Activated naive CD4-positive, alpha-beta T cell treated with anti-CD3 and anti-CD28 coated beads, Interleukin-2, amount 10 ng/mL, durations not matched to agents 7 days and 5 days (primary cell): ENCODE data around the gene ANKRD13C.
"Not testable (repeated sequence)": the region's sequence is repeated elsewhere in the genome, so short reads cannot be mapped to it uniquely, and the experiment has no call there.

Experiments used
- CTCF ChIA-PET: fragments of 350-600 bp; sonication (Branson Sonifier 250); formaldehyde crosslinking; loops from one replicate; lab custom pipeline; 2021; ENCODE audit warnings: antibody characterized with exemption; lab: Charles Lee
- DNase-seq: peaks from one replicate; pipeline ENCODE4 v3.0.0-alpha.2; 2020
- H3K27ac Mint-ChIP-seq: one replicate; pipeline ENCODE4 v1.8.0; 2021; ENCODE audit warnings: mild to moderate bottlenecking, moderate library complexity, mixed read lengths
- H3K27me3 Mint-ChIP-seq: one replicate; pipeline ENCODE4 v1.8.0; 2021; ENCODE audit warnings: mild to moderate bottlenecking, mixed read lengths
- H3K36me3 Mint-ChIP-seq: one replicate; pipeline ENCODE4 v1.8.0; 2021; ENCODE audit warnings: mixed read lengths
- H3K4me1 Mint-ChIP-seq: one replicate; pipeline ENCODE4 v1.8.0; 2021; ENCODE audit warnings: mixed read lengths
- H3K4me3 Mint-ChIP-seq: one replicate; pipeline ENCODE4 v1.8.0; 2021; ENCODE audit warnings: mild to moderate bottlenecking, moderate library complexity, mixed read lengths
- H3K9me3 Mint-ChIP-seq: one replicate; pipeline ENCODE4 v1.8.0; 2021; ENCODE audit warnings: mixed read lengths

The ANKRD13C gene

GRCh38 chr1:70348399-70349165, 5.9 kb downstream of the ANKRD13C start:
- H3K4me3 Mint-ChIP-seq: no peak overlapping the region
- no peak for DNase-seq
- no peaks in the 10 kb centered on the region for H3K9me3 Mint-ChIP-seq
- H3K4me1 Mint-ChIP-seq: peaks cover 48% of the 10 kb centered on the region
- peaks cover 23% of the 10 kb centered on the region for H3K36me3 Mint-ChIP-seq
- H3K27me3 Mint-ChIP-seq: no peaks in the 10 kb centered on the region
- no peak overlapping the region for H3K27ac Mint-ChIP-seq
- CTCF ChIA-PET: no interaction called here

- H3K27me3 Mint-ChIP-seq, H3K9me3 Mint-ChIP-seq, H3K4me1 Mint-ChIP-seq, CTCF ChIA-PET, H3K4me3 Mint-ChIP-seq, H3K27ac Mint-ChIP-seq, DNase-seq: not testable (repeated sequence)
- peaks cover 15% of the 10 kb centered on the region for H3K36me3 Mint-ChIP-seq
Observed at GRCh38 chr1:70339644-70340043, 14.9 kb downstream of the ANKRD13C start.

- Mint-ChIP-seq H3K4me3 (no peak overlapping the region), H3K36me3 (peaks cover 11% of the 10 kb centered on the region), H3K9me3 (no peaks in the 10 kb centered on the region), H3K27ac (no peak overlapping the region), H3K27me3 (no peaks in the 10 kb centered on the region), H3K4me1 (no peaks in the 10 kb centered on the region)
- CTCF ChIA-PET: no interaction called here
- no peak for DNase-seq
Observed at GRCh38 chr1:70336050-70336449, 18.5 kb downstream of the ANKRD13C start.

- no peaks in the 10 kb centered on the region for H3K4me1 Mint-ChIP-seq
- no peak for DNase-seq
- peaks cover 14% of the 10 kb centered on the region for H3K36me3 Mint-ChIP-seq
- H3K4me3 Mint-ChIP-seq: no peak overlapping the region
- no peak overlapping the region for H3K27ac Mint-ChIP-seq
- no peaks in the 10 kb centered on the region for H3K9me3 Mint-ChIP-seq
- H3K27me3 Mint-ChIP-seq: no peaks in the 10 kb centered on the region
- CTCF ChIA-PET: no interaction called here
Observed at GRCh38 chr1:70334436-70334835, 20.1 kb downstream of the ANKRD13C start.

- CTCF ChIA-PET: interaction anchor here (0.8 kb wide), 1 partner anchor 173 kb away, joined by 3 read pairs; no protein-coding TSS in a partner anchor
- peaks cover 9% of the 10 kb centered on the region for H3K36me3 Mint-ChIP-seq
- H3K27me3 Mint-ChIP-seq: no peaks in the 10 kb centered on the region
- H3K9me3 Mint-ChIP-seq: no peaks in the 10 kb centered on the region
- DNase-seq: no peak
- H3K4me1 Mint-ChIP-seq: no peaks in the 10 kb centered on the region
- no peak overlapping the region for H3K27ac Mint-ChIP-seq
- H3K4me3 Mint-ChIP-seq: no peak overlapping the region
Observed at GRCh38 chr1:70333245-70333644, 21.3 kb downstream of the ANKRD13C start.

- CTCF ChIA-PET: no interaction called here
- Mint-ChIP-seq H3K36me3 (peaks cover 7% of the 10 kb centered on the region), H3K27ac (peak overlapping the region; percentile 11), H3K9me3 (no peaks in the 10 kb centered on the region), H3K4me3 (no peak overlapping the region), H3K27me3 (no peaks in the 10 kb centered on the region), H3K4me1 (no peaks in the 10 kb centered on the region)
- no peak for DNase-seq
Observed at GRCh38 chr1:70331962-70332361, 22.6 kb downstream of the ANKRD13C start.

- Mint-ChIP-seq H3K27ac (no peak overlapping the region), H3K36me3 (peaks cover 13% of the 10 kb centered on the region), H3K4me1 (no peaks in the 10 kb centered on the region), H3K27me3 (no peaks in the 10 kb centered on the region), H3K4me3 (no peak overlapping the region), H3K9me3 (no peaks in the 10 kb centered on the region)
- no peak for DNase-seq
- CTCF ChIA-PET: no interaction called here
Observed at GRCh38 chr1:70327306-70328076, 27.0 kb downstream of the ANKRD13C start.

GRCh38 chr1:70324683-70325082, 29.8 kb downstream of the ANKRD13C start:
- Mint-ChIP-seq H3K4me3 (no peak overlapping the region), H3K9me3 (no peaks in the 10 kb centered on the region), H3K27me3 (no peaks in the 10 kb centered on the region), H3K4me1 (no peaks in the 10 kb centered on the region), H3K36me3 (peaks cover 15% of the 10 kb centered on the region), H3K27ac (no peak overlapping the region)
- CTCF ChIA-PET: no interaction called here
- DNase-seq: no peak

- no peaks in the 10 kb centered on the region for H3K9me3 Mint-ChIP-seq
- no peak overlapping the region for H3K4me3 Mint-ChIP-seq
- no peaks in the 10 kb centered on the region for H3K4me1 Mint-ChIP-seq
- no peak for DNase-seq
- no peaks in the 10 kb centered on the region for H3K27me3 Mint-ChIP-seq
- H3K36me3 Mint-ChIP-seq: peaks cover 21% of the 10 kb centered on the region
- H3K27ac Mint-ChIP-seq: no peak overlapping the region
- CTCF ChIA-PET: no interaction called here
Observed at GRCh38 chr1:70319750-70320149, 34.8 kb downstream of the ANKRD13C start.

- no peak overlapping the region for H3K27ac Mint-ChIP-seq
- no peak for DNase-seq
- H3K27me3 Mint-ChIP-seq: no peaks in the 10 kb centered on the region
- CTCF ChIA-PET: no interaction called here
- peaks cover 15% of the 10 kb centered on the region for H3K36me3 Mint-ChIP-seq
- no peak overlapping the region for H3K4me3 Mint-ChIP-seq
- H3K4me1 Mint-ChIP-seq: no peaks in the 10 kb centered on the region
- H3K9me3 Mint-ChIP-seq: no peaks in the 10 kb centered on the region
Observed at GRCh38 chr1:70318191-70318590, 36.3 kb downstream of the ANKRD13C start.

GRCh38 chr1:70317087-70317486, 37.4 kb downstream of the ANKRD13C start:
- H3K9me3 Mint-ChIP-seq: no peaks in the 10 kb centered on the region
- H3K36me3 Mint-ChIP-seq: peaks cover 14% of the 10 kb centered on the region
- CTCF ChIA-PET: no interaction called here
- no peak overlapping the region for H3K4me3 Mint-ChIP-seq
- no peaks in the 10 kb centered on the region for H3K4me1 Mint-ChIP-seq
- H3K27me3 Mint-ChIP-seq: no peaks in the 10 kb centered on the region
- no peak overlapping the region for H3K27ac Mint-ChIP-seq
- DNase-seq: no peak

GRCh38 chr1:70315782-70316181, 38.7 kb downstream of the ANKRD13C start:
- no peak overlapping the region for H3K27ac Mint-ChIP-seq
- peaks cover 11% of the 10 kb centered on the region for H3K36me3 Mint-ChIP-seq
- CTCF ChIA-PET: no interaction called here
- no peaks in the 10 kb centered on the region for H3K4me1 Mint-ChIP-seq
- H3K9me3 Mint-ChIP-seq: no peaks in the 10 kb centered on the region
- H3K27me3 Mint-ChIP-seq: no peaks in the 10 kb centered on the region
- DNase-seq: no peak
- no peak overlapping the region for H3K4me3 Mint-ChIP-seq

- peaks cover 9% of the 10 kb centered on the region for H3K36me3 Mint-ChIP-seq
Observed at GRCh38 chr1:70314706-70315304, 39.7 kb downstream of the ANKRD13C start.

GRCh38 chr1:70311369-70311768, 43.2 kb downstream of the ANKRD13C start:
- no peak overlapping the region for H3K4me3 Mint-ChIP-seq
- H3K27me3 Mint-ChIP-seq: no peaks in the 10 kb centered on the region
- CTCF ChIA-PET: no interaction called here
- H3K9me3 Mint-ChIP-seq: no peaks in the 10 kb centered on the region
- no peak overlapping the region for H3K27ac Mint-ChIP-seq
- H3K36me3 Mint-ChIP-seq: peaks cover 14% of the 10 kb centered on the region
- no peak for DNase-seq
- H3K4me1 Mint-ChIP-seq: no peaks in the 10 kb centered on the region

More at GRCh38 chr1:70314706-70315304, 39.7 kb downstream of the ANKRD13C start:
- no peaks in the 10 kb centered on the region for H3K4me1 Mint-ChIP-seq
- CTCF ChIA-PET: interaction anchor here (0.7 kb wide), 1 partner anchor 95 kb away, joined by 3 read pairs; no protein-coding TSS in a partner anchor
- no peaks in the 10 kb centered on the region for H3K27me3 Mint-ChIP-seq
- no peak for DNase-seq
- no peak overlapping the region for H3K4me3 Mint-ChIP-seq
- no peaks in the 10 kb centered on the region for H3K9me3 Mint-ChIP-seq
- H3K27ac Mint-ChIP-seq: no peak overlapping the region
